Transverse colon (tissue), 4 donors: ENCODE results near the gene RAP1GAP2.

Experiments
- CTCF ChIP-seq, 5 experiments: fragments of 200-600 bp in 3 of 5; fragments of 450-650 bp in 2 of 5; sonication (generic) in 3 of 5; IDR thresholded peaks; 1 replicate in 2 of 5; 2 replicates in 3 of 5; pipeline ENCODE4 v1.5.1; 2016 to 2017; ENCODE audit warnings: antibody characterized with exemption in 5 of 5, inconsistent platforms in 3 of 5, mild to moderate bottlenecking in 2 of 5, moderate library complexity in 1 of 5
- POLR2AphosphoS5 ChIP-seq, 3 donors: sonication (generic); formaldehyde crosslinking; IDR thresholded peaks; one replicate each; pipeline ENCODE4 v1.6.1; 2016; ENCODE audit warnings: antibody characterized with exemption in 3 of 3

GRCh38 chr17:3008336-3009288 lies 212.4 kb downstream of the RAP1GAP2 start:
- TF ChIP-seq CTCF (IDR thresholded peaks at IDR 0.05) (no peak), POLR2AphosphoS5 (IDR thresholded peaks at IDR 0.05) (no peak)
